Keratinocyte (primary cell): ENCODE measurements around the gene ZNF470. TPM values are rescaled to one million over a fixed set of nuclear protein-coding genes. Genes with fewer than 3 reads are reported as not detected.

Experiments
- DNase-seq: peaks from one replicate; pipeline ENCODE4 v3.0.0-alpha.2; 2011; ENCODE audit warnings: low read depth, missing footprints, low spot score
- FAIRE-seq: peaks from 2 replicates; lab custom pipeline; 2011; peaks lifted over from hg19 to GRCh38; lab: Jason Lieb, UNC
- H2AFZ ChIP-seq: 2 replicates; pipeline ENCODE4 v1.6.0; 2012; ENCODE audit warnings: low read length, control low read depth, inconsistent platforms; ENCODE audit not compliant: control insufficient read depth
- H3K27ac ChIP-seq: 2 replicates; pipeline ENCODE4 v1.5.1; 2011; ENCODE audit warnings: low read length; ENCODE audit not compliant: control insufficient read depth, insufficient read depth
- H3K27me3 ChIP-seq: 3 replicates; pipeline ENCODE4 v1.6.0; 2011; ENCODE audit warnings: low read length; ENCODE audit not compliant: control insufficient read depth, insufficient read depth; ENCODE audit errors: extremely low read depth
- H3K36me3 ChIP-seq, 2 experiments: 2 replicates in 1 of 2; 3 replicates in 1 of 2; pipeline ENCODE4 v1.5.1; 2011; ENCODE audit warnings: low read length in 2 of 2, mild to moderate bottlenecking in 1 of 2; ENCODE audit not compliant: control insufficient read depth in 2 of 2, insufficient read depth in 2 of 2; ENCODE audit errors: extremely low read depth in 1 of 2
- H3K4me1 ChIP-seq: 3 replicates; pipeline ENCODE4 v1.5.1; 2011; ENCODE audit warnings: low read length; ENCODE audit not compliant: control insufficient read depth, insufficient read depth; ENCODE audit errors: extremely low read depth
- H3K4me2 ChIP-seq: 3 replicates; pipeline ENCODE4 v1.6.0; 2011; ENCODE audit warnings: low read depth, low read length; ENCODE audit not compliant: control insufficient read depth, insufficient read depth; ENCODE audit errors: extremely low read depth
- H3K4me3 ChIP-seq, 3 experiments: fragments of 200-600 bp in 1 of 3; sonication (generic) in 1 of 3; 2 replicates in 2 of 3; 3 replicates in 1 of 3; pipeline ENCODE4 v1.5.1; 2011 to 2016; ENCODE audit warnings: low read length in 3 of 3, mild to moderate bottlenecking in 3 of 3, control low read depth in 2 of 3, inconsistent platforms in 1 of 3, low read depth in 1 of 3, mixed read lengths in 1 of 3, mixed run types in 1 of 3, moderate library complexity in 1 of 3; ENCODE audit not compliant: control insufficient read depth in 2 of 3, insufficient read depth in 2 of 3; ENCODE audit errors: extremely low read depth in 1 of 3
- H3K79me2 ChIP-seq: 2 replicates; pipeline ENCODE4 v1.6.0; 2012; ENCODE audit warnings: low read length; ENCODE audit not compliant: control insufficient read depth, insufficient read depth
- H3K9ac ChIP-seq: 3 replicates; pipeline ENCODE4 v1.6.0; 2011; ENCODE audit warnings: low read length; ENCODE audit not compliant: control insufficient read depth, insufficient read depth; ENCODE audit errors: extremely low read depth
- H3K9me1 ChIP-seq: 3 replicates; pipeline ENCODE4 v1.6.0; 2011; ENCODE audit warnings: low read length; ENCODE audit not compliant: control insufficient read depth, insufficient read depth; ENCODE audit errors: extremely low read depth
- H3K9me3 ChIP-seq: 2 replicates; pipeline ENCODE4 v1.5.1; 2012; ENCODE audit warnings: low read depth, low read length; ENCODE audit not compliant: control insufficient read depth
- H4K20me1 ChIP-seq: 3 replicates; pipeline ENCODE4 v1.6.0; 2011; ENCODE audit warnings: low read length; ENCODE audit not compliant: control insufficient read depth, insufficient read depth; ENCODE audit errors: extremely low read depth
- EZH2 ChIP-seq: IDR thresholded peaks from one replicate; pipeline ENCODE4 v1.6.1; 2012; ENCODE audit warnings: inconsistent platforms, mild to moderate bottlenecking, low read length, moderate library complexity
- dilution Hi-C: fragments of 300-500 bp; cut with MboI; formaldehyde crosslinking; loops from one replicate; pipeline ENCODE4 v1.7.0; 2020; ENCODE audit warnings: low sequenced_read_pairs; ENCODE audit not compliant: extremely low pct_ligation_motif_present
- polyA plus RNA-seq, 5 experiments: library from polyadenylated mRNA; depleted of rRNA in 3 of 5; stranded (reverse) in 3 of 5; stranded (forward) in 1 of 5; unstranded in 1 of 5; fragments of >200 nt; gene quantifications; 1 replicate in 1 of 5; 2 replicates in 3 of 5; 3 replicates in 1 of 5; pipeline versions ENCODE4 v1.2.1 to v1.2.3, GENCODE V29; 2011 to 2012; ENCODE audit warnings: missing spikeins in 2 of 5, low read depth in 1 of 5, low replicate concordance in 1 of 5
- TF ChIP-seq, protein P1 (sequence below), 3 experiments: IDR thresholded peaks in 1 of 3; conservative IDR thresholded peaks in 1 of 3; optimal IDR thresholded peaks in 1 of 3; 2 replicates in 2 of 3; 3 replicates in 1 of 3; pipeline versions ENCODE3 to v1.5.1; 2011; ENCODE audit warnings: low read length in 3 of 3, mild to moderate bottlenecking in 3 of 3, moderate library complexity in 2 of 3, control low read depth in 1 of 3, inconsistent platforms in 1 of 3; ENCODE audit not compliant: insufficient read depth in 2 of 3; ENCODE audit errors: extremely low read depth in 1 of 3

The ZNF470 gene
- polyA plus RNA-seq, 1 donor (not counting 4 experiments of a cell fraction or from before 2014, with no cell fraction given) = 2.7 TPM

DNA sequence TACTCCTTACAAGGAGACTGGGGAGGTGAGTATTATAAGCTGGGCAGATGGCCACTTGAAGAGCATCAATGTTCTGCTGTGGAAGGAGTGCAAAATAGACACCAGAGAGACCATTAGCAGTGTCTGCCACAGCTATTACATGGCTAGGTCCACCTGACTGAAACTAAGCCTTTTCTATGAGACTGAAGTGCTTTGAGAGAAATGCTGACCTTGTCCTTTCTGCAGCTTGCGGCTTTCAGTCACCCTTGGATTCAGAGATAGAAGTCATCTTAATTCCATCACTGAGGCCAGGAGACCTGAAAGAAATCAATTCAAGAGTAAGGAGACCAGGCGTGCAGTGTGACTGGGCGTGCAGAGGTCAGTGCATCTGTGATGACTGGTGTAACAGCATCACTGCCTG, 29.8 kb upstream of the ZNF470 start:
- peaks cover 0 to 4% of the 10 kb centered on the region in 2 experiments for H3K36me3 ChIP-seq
- no peak for DNase-seq
- peaks cover 4% of the 10 kb centered on the region for H3K9me3 ChIP-seq
- H3K4me2 ChIP-seq = peak overlapping the region; percentile 72
- H3K27me3 ChIP-seq = no peaks in the 10 kb centered on the region
- H3K27ac ChIP-seq = no peak overlapping the region
- H2AFZ ChIP-seq = peak overlapping the region; percentile 95
- H3K79me2 ChIP-seq = no peaks in the 10 kb centered on the region
- FAIRE-seq = no peak
- dilution Hi-C loops = no loop called here
- no peaks in the 10 kb centered on the region for H3K9me1 ChIP-seq
- no peaks in the 10 kb centered on the region for H4K20me1 ChIP-seq
- TF ChIP-seq EZH2 = no peak
- TF ChIP-seq, protein P1, sequence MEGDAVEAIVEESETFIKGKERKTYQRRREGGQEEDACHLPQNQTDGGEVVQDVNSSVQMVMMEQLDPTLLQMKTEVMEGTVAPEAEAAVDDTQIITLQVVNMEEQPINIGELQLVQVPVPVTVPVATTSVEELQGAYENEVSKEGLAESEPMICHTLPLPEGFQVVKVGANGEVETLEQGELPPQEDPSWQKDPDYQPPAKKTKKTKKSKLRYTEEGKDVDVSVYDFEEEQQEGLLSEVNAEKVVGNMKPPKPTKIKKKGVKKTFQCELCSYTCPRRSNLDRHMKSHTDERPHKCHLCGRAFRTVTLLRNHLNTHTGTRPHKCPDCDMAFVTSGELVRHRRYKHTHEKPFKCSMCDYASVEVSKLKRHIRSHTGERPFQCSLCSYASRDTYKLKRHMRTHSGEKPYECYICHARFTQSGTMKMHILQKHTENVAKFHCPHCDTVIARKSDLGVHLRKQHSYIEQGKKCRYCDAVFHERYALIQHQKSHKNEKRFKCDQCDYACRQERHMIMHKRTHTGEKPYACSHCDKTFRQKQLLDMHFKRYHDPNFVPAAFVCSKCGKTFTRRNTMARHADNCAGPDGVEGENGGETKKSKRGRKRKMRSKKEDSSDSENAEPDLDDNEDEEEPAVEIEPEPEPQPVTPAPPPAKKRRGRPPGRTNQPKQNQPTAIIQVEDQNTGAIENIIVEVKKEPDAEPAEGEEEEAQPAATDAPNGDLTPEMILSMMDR (optimal IDR thresholded peaks at IDR 0.05 in 1 of 3, IDR thresholded peaks at IDR 0.05 in 1 of 3, conservative IDR thresholded peaks at IDR 0.05 in 1 of 3; ENCODE audit: extremely low read depth in 1 of 3, insufficient read depth in 2 of 3, low read length in 3 of 3) = no peak
- peaks cover 4% of the 10 kb centered on the region for H3K4me1 ChIP-seq
- H3K9ac ChIP-seq = no peak overlapping the region
- H3K4me3 ChIP-seq = no peak overlapping the region

DNA sequence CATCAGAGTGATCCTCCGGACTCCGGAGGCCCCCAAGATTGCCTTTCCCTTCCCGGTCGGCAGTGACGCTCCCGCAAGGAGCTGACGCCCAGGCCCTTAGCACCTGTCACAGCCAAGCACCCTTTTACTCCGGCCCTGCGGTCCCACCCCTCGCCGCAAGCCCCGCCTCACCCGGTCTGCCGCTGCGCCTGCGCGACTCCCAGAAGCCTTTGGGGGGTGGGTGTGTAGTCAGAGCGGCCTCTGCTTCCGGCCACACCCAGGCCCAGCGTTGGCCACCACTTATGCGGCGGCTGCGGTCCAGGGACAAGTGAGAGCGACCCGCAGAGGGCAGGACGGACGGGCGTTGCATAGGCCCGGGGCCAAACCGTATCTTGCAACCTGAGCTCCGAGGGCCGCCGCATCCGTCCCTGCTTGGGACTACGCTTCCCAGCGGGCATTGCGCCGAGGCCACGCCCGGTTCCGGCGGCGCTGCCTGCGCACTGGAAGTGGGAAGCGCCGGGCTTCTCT, 29.0 kb upstream of the ZNF470 start:
- FAIRE-seq (no peak), DNase-seq (peak; percentile 32)
- Histone ChIP-seq H3K36me3 (peaks cover 0 to 4% of the 10 kb centered on the region in 2 experiments), H3K9me1 (no peaks in the 10 kb centered on the region), H3K27me3 (no peaks in the 10 kb centered on the region), H3K9me3 (peaks cover 2% of the 10 kb centered on the region), H3K79me2 (no peaks in the 10 kb centered on the region), H3K9ac (peak overlapping the region; percentile 57), H3K4me2 (peak overlapping the region; percentile 72), H4K20me1 (no peaks in the 10 kb centered on the region), H2AFZ (peak overlapping the region; percentile 95), H3K27ac (peak overlapping the region; percentile 49), H3K4me3 (peak overlapping the region; percentile 72 to 75 (median 73)), H3K4me1 (peaks cover 4% of the 10 kb centered on the region)
- dilution Hi-C loops = no loop called here
- TF ChIP-seq, protein P1 (optimal IDR thresholded peaks at IDR 0.05 in 1 of 3, IDR thresholded peaks at IDR 0.05 in 1 of 3, conservative IDR thresholded peaks at IDR 0.05 in 1 of 3; ENCODE audit: extremely low read depth in 1 of 3, insufficient read depth in 2 of 3, low read length in 3 of 3) = no peak
- TF ChIP-seq EZH2 = no peak
